HCT116 (cell line): ENCODE measurements around the gene COG8. TPM values are rescaled to one million over a fixed set of nuclear protein-coding genes. Genes with fewer than 3 reads are reported as not detected.

ENCODE experiments used
- ATAC-seq: fragments of 200-7000 bp; cut with Tn5 transposase; 2 replicates; pipeline ENCODE4 v1.9.1; 2020; ENCODE audit warnings: mild to moderate bottlenecking, moderate library complexity
- BruUV-seq: library from RNA; stranded (reverse); fragments of 400-500 nt; replicated peaks from 2 replicates; lab custom pipeline; 2021; lab: Mats Ljungman, UMichigan
- CTCF ChIA-PET: fragments of 300-600 bp; sonication (Branson Sonifier 250); formaldehyde crosslinking; loops from one replicate; lab custom pipeline; 2021; ENCODE audit warnings: antibody characterized with exemption; lab: Charles Lee
- POLR2A ChIA-PET: fragments of 300-600, 350-600 bp; sonication (Branson Sonifier 250); formaldehyde crosslinking; loops from one replicate; lab custom pipeline; 2021; ENCODE audit warnings: antibody characterized with exemption; lab: Charles Lee
- RAD21 ChIA-PET, 2 experiments: fragments of 300-600 bp; sonication (Branson Sonifier 250); formaldehyde crosslinking; loops; one replicate each; lab custom pipeline; 2023; ENCODE audit warnings: low total read pairs in 2 of 2; ENCODE audit not compliant: uncharacterized antibody in 2 of 2, unreplicated experiment in 2 of 2, low non-redundant PET in 1 of 2; lab: Charles Lee
- DNase-seq: peaks from one replicate; pipeline ENCODE4 v3.0.0-alpha.2; 2010; ENCODE audit warnings: low read depth, low spot score
- H2AFZ ChIP-seq: fragments of 200-600 bp; shearing (Covaris generic), sonication (generic); 2 replicates; pipeline ENCODE4 v1.6.1; 2017; ENCODE audit warnings: low read depth, mixed run types, mixed read lengths, antibody characterized with exemption, low read length; ENCODE audit not compliant: poor library complexity, severe bottlenecking
- H3K27ac ChIP-seq: 2 replicates; pipeline ENCODE4 v1.5.1; 2012; ENCODE audit warnings: low read depth, low read length
- H3K27me3 ChIP-seq: fragments of 200-600 bp; sonication (generic); 2 replicates; pipeline ENCODE4 v1.6.1; 2016; ENCODE audit warnings: mixed run types, low read length, mixed read lengths; ENCODE audit not compliant: insufficient read depth
- H3K36me3 ChIP-seq, 2 experiments: fragments of 200-500 bp in 1 of 2; fragments of 200-600 bp in 1 of 2; sonication (Bioruptor generic) in 1 of 2; sonication (generic) in 1 of 2; 2 replicates each; pipeline versions ENCODE4 v1.5.1 to v1.6.1; 2014 to 2016; ENCODE audit warnings: low read length in 2 of 2, inconsistent platforms in 1 of 2, mixed read lengths in 1 of 2, mixed run types in 1 of 2; ENCODE audit not compliant: insufficient read depth in 2 of 2, control insufficient read depth in 1 of 2
- H3K4me1 ChIP-seq, 2 experiments: fragments of 200-600 bp in 1 of 2; sonication (generic) in 1 of 2; 2 replicates each; pipeline versions ENCODE4 v1.5.1 to v1.6.1; 2012 to 2017; ENCODE audit warnings: low read length in 2 of 2, inconsistent platforms in 1 of 2, mild to moderate bottlenecking in 1 of 2, mixed read lengths in 1 of 2, mixed run types in 1 of 2, moderate library complexity in 1 of 2; ENCODE audit not compliant: insufficient read depth in 2 of 2, control insufficient read depth in 1 of 2
- H3K4me2 ChIP-seq: fragments of 200-600 bp; sonication (generic); 2 replicates; pipeline ENCODE4 v1.6.1; 2017; ENCODE audit warnings: mixed run types, low read length, mixed read lengths
- H3K4me3 ChIP-seq, 2 experiments: fragments of 200-600 bp in 1 of 2; sonication (generic) in 1 of 2; replicated peaks in 1 of 2; 2 replicates each; pipeline ENCODE4 v1.5.1; 2011 to 2016; ENCODE audit warnings: low read length in 2 of 2, control low read depth in 1 of 2, low read depth in 1 of 2, mild to moderate bottlenecking in 1 of 2, mixed read lengths in 1 of 2, mixed run types in 1 of 2
- H3K79me2 ChIP-seq: fragments of 200-600 bp; sonication (generic); 2 replicates; pipeline ENCODE4 v1.6.1; 2017; ENCODE audit warnings: mild to moderate bottlenecking, mixed run types, low read length, moderate library complexity, mixed read lengths; ENCODE audit not compliant: insufficient read depth
- H3K9ac ChIP-seq: fragments of 200-600 bp; sonication (generic); 2 replicates; pipeline ENCODE4 v1.6.1; 2016; ENCODE audit warnings: low read length, mixed read lengths
- H3K9me2 ChIP-seq: fragments of 200-600 bp; sonication (generic), shearing (Covaris generic); 2 replicates; pipeline ENCODE4 v1.6.1; 2017; ENCODE audit warnings: mixed run types, mild to moderate bottlenecking, moderate library complexity; ENCODE audit not compliant: insufficient read depth
- H3K9me3 ChIP-seq, 2 experiments: fragments of 200-500 bp in 1 of 2; fragments of 200-600 bp in 1 of 2; sonication (Bioruptor generic) in 1 of 2; sonication (generic) in 1 of 2; 2 replicates each; pipeline ENCODE4 v1.6.1; 2014 to 2017; ENCODE audit warnings: low read length in 2 of 2, mixed read lengths in 2 of 2, inconsistent platforms in 1 of 2, low read depth in 1 of 2, mild to moderate bottlenecking in 1 of 2, mixed run types in 1 of 2, moderate library complexity in 1 of 2; ENCODE audit not compliant: control insufficient read depth in 1 of 2, insufficient read depth in 1 of 2
- H4K20me1 ChIP-seq: fragments of 200-600 bp; sonication (generic), shearing (Covaris generic); 2 replicates; pipeline ENCODE4 v1.6.1; 2017; ENCODE audit warnings: mixed run types, mild to moderate bottlenecking, moderate library complexity; ENCODE audit not compliant: insufficient read depth
- CEBPB ChIP-seq: IDR thresholded peaks from 2 replicates; pipeline ENCODE4 v1.6.1; 2012; ENCODE audit warnings: low read depth
- EGR1 ChIP-seq: IDR thresholded peaks from 2 replicates; pipeline ENCODE4 v1.6.1; 2012; ENCODE audit warnings: low read depth
- ELF1 ChIP-seq: IDR thresholded peaks from 2 replicates; pipeline ENCODE4 v1.6.1; 2012; ENCODE audit warnings: low read depth, borderline replicate concordance
- EZH2 ChIP-seq: fragments of 200-600 bp; sonication (generic); IDR thresholded peaks from 2 replicates; pipeline ENCODE4 v1.6.1; 2017; ENCODE audit warnings: antibody characterized with exemption, mixed run types
- POLR2A ChIP-seq: IDR thresholded peaks from 2 replicates; pipeline ENCODE4 v1.7.0; 2011; ENCODE audit warnings: borderline replicate concordance; ENCODE audit not compliant: insufficient read depth, insufficient read length; ENCODE audit errors: extremely low read depth
- POLR2AphosphoS5 ChIP-seq: IDR thresholded peaks from 2 replicates; pipeline ENCODE4 v1.6.1; 2011; ENCODE audit warnings: mild to moderate bottlenecking, low read depth, low read length, moderate library complexity
- SIN3A ChIP-seq: IDR thresholded peaks from 2 replicates; pipeline ENCODE4 v1.6.1; 2012; ENCODE audit warnings: low read depth
- SP1 ChIP-seq: IDR thresholded peaks from 2 replicates; pipeline ENCODE4 v1.6.1; 2012; ENCODE audit warnings: low read depth
- SRF ChIP-seq: IDR thresholded peaks from 2 replicates; pipeline ENCODE4 v1.6.1; 2012; ENCODE audit warnings: low read depth
- TCF7L2 ChIP-seq: IDR thresholded peaks from 2 replicates; pipeline ENCODE4 v1.7.0; 2011; ENCODE audit warnings: borderline replicate concordance, inconsistent platforms; ENCODE audit not compliant: insufficient read depth, insufficient read length; ENCODE audit errors: extremely low read depth
- intact Hi-C: fragments of 100-400 bp; cut with micrococcal nuclease; formaldehyde crosslinking; loops from 2 replicates; pipeline ENCODE4 v1.10.0; 2022
- total RNA-seq: library from RNA; stranded (reverse); gene quantifications from one replicate; pipeline ENCODE4 v1.2.1, GENCODE V29; 2021; ENCODE audit not compliant: unreplicated experiment
- TF ChIP-seq, protein P1 (sequence below): IDR thresholded peaks from 2 replicates; pipeline ENCODE4 v1.6.1; 2011; ENCODE audit warnings: mild to moderate bottlenecking, low read length, moderate library complexity; ENCODE audit not compliant: insufficient replicate concordance; ENCODE audit errors: extremely low read depth

The COG8 gene
- total RNA-seq, 1 experiment from 2014 or later = 50.3 TPM

DNA sequence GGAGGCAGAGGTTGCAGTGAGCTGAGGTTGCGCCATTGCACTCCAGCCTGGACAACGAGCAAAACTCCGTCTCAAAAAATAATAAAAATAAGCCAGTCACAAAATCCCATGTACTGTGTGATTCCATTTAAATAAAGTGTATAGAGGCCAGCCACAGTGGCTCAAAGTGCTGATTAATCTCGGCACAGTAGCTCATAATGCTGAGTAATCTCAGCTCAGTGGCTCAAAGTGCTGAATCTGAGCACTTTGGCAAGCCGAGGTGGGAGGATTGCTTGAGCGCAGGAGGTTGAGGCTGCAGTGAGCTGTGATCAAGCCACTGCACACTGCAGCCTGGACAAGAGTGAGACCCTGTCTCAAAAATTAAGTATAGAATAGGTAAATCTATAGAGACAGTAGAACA is 7.3 kb upstream of the COG8 start:
- H2AFZ ChIP-seq = no peak overlapping the region
- H3K27me3 ChIP-seq = no peaks in the 10 kb centered on the region
- peaks cover 26% of the 10 kb centered on the region for H3K79me2 ChIP-seq
- ATAC-seq = peak; percentile 28; the same call in 1 of the 2 replicates
- H3K27ac ChIP-seq = no peak overlapping the region
- POLR2A ChIA-PET = no interaction called here
- no peak for DNase-seq
- H3K9me3 ChIP-seq = no peaks in the 10 kb centered on the region
- H3K4me2 ChIP-seq = no peak overlapping the region
- TF ChIP-seq CEBPB = no peak
- no peak for TF ChIP-seq SRF
- TF ChIP-seq POLR2AphosphoS5 = peak; percentile 23; the same call in 1 of the 2 replicates
- TF ChIP-seq SP1 = no peak
- no peak for TF ChIP-seq TCF7L2
- TF ChIP-seq SIN3A = no peak
- TF ChIP-seq POLR2A = no peak
- TF ChIP-seq, protein P1, sequence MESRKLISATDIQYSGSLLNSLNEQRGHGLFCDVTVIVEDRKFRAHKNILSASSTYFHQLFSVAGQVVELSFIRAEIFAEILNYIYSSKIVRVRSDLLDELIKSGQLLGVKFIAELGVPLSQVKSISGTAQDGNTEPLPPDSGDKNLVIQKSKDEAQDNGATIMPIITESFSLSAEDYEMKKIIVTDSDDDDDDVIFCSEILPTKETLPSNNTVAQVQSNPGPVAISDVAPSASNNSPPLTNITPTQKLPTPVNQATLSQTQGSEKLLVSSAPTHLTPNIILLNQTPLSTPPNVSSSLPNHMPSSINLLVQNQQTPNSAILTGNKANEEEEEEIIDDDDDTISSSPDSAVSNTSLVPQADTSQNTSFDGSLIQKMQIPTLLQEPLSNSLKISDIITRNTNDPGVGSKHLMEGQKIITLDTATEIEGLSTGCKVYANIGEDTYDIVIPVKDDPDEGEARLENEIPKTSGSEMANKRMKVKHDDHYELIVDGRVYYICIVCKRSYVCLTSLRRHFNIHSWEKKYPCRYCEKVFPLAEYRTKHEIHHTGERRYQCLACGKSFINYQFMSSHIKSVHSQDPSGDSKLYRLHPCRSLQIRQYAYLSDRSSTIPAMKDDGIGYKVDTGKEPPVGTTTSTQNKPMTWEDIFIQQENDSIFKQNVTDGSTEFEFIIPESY = no peak
- H3K4me1 ChIP-seq = peaks cover 0 to 10% of the 10 kb centered on the region in 2 experiments; a peak in 2 of 4 replicates
- CTCF ChIA-PET = no interaction called here
- no peak overlapping the region for H3K4me3 ChIP-seq
- intact Hi-C loops = no loop called here
- no TSS peak for BruUV-seq
- H4K20me1 ChIP-seq = no peaks in the 10 kb centered on the region; the same call in 1 of the 2 replicates
- no peaks in the 10 kb centered on the region for H3K9me2 ChIP-seq
- no peak overlapping the region for H3K9ac ChIP-seq
- H3K36me3 ChIP-seq = peaks cover 15 to 27% of the 10 kb centered on the region in 2 experiments; a peak in 3 of 4 replicates
- RAD21 ChIA-PET = no interaction called here

DNA sequence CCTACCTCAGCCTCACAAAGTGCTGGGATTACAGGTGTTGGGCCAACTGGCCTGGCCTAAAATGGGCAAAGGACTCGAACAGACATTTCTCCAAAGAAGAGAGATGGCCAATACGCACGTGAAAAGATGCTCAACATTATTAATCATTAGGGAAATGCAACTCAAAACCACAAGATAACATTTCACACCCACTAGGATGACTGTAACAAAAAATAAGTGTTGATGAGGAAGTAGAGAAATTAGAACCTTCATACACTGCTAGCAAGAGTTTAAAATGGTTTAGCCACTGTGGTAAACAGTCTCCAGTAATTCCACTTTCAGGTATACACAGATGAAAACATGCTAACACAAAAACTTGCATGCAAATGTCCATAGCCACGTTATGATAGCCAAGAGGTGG is 6.6 kb upstream of the COG8 start:
- no peaks in the 10 kb centered on the region; the same call in 1 of the 2 replicates for H4K20me1 ChIP-seq
- CTCF ChIA-PET = no interaction called here
- POLR2A ChIA-PET = no interaction called here
- H3K4me3 ChIP-seq = no peak overlapping the region
- TF ChIP-seq SP1 (no peak), SRF (no peak), EGR1 (no peak), ELF1 (no peak), EZH2 (no peak)
- no peaks in the 10 kb centered on the region for H3K9me3 ChIP-seq
- H3K27me3 ChIP-seq = no peaks in the 10 kb centered on the region
- DNase-seq (no peak), ATAC-seq (no peak)
- RAD21 ChIA-PET = no interaction called here
- no peak overlapping the region for H3K27ac ChIP-seq
- H2AFZ ChIP-seq = no peak overlapping the region
- H3K4me1 ChIP-seq = peaks cover 2 to 18% of the 10 kb centered on the region in 2 experiments; a peak in 3 of 4 replicates
- H3K36me3 ChIP-seq = peaks cover 14 to 35% of the 10 kb centered on the region in 2 experiments; a peak in 3 of 4 replicates
- H3K79me2 ChIP-seq = peaks cover 33% of the 10 kb centered on the region
- no peaks in the 10 kb centered on the region for H3K9me2 ChIP-seq
- H3K9ac ChIP-seq = no peak overlapping the region
- BruUV-seq = TSS peak; percentile 20
- intact Hi-C loops = no loop called here
- no peak overlapping the region for H3K4me2 ChIP-seq
